Spleen (tissue), 7 donors: ENCODE results near the gene MRRF.

Experiments used
- POLR2A ChIP-seq, 3 donors: fragments of 450-650 bp; IDR thresholded peaks; one replicate each; pipeline ENCODE4 v1.5.1; 2017; ENCODE audit warnings: antibody characterized with exemption in 3 of 3, mild to moderate bottlenecking in 1 of 3
- POLR2AphosphoS5 ChIP-seq, 3 donors: sonication (generic); formaldehyde crosslinking; IDR thresholded peaks; one replicate each; pipeline ENCODE4 v1.5.1; 2017; ENCODE audit warnings: antibody characterized with exemption in 3 of 3
- TF ChIP-seq, protein P1 (sequence below), 11 experiments: fragments of 200-600 bp in 7 of 11; fragments of 450-650 bp in 4 of 11; sonication (generic) in 4 of 11; IDR thresholded peaks in 8 of 11; conservative IDR thresholded peaks in 3 of 11; 1 replicate in 7 of 11; 2 replicates in 4 of 11; pipeline versions ENCODE4 v1.4.0 to v1.8.0; 2016 to 2021; ENCODE audit warnings: antibody characterized with exemption in 11 of 11, inconsistent platforms in 4 of 11, mild to moderate bottlenecking in 1 of 11
- donor health status: DM: no; HTN: no; CAD: no; lungs with moderate emphysema.
- donor health status: DM: no; HTN: no; CAD: no.
- donor health status: DM: no; HTN: no; CAD: no.

DNA sequence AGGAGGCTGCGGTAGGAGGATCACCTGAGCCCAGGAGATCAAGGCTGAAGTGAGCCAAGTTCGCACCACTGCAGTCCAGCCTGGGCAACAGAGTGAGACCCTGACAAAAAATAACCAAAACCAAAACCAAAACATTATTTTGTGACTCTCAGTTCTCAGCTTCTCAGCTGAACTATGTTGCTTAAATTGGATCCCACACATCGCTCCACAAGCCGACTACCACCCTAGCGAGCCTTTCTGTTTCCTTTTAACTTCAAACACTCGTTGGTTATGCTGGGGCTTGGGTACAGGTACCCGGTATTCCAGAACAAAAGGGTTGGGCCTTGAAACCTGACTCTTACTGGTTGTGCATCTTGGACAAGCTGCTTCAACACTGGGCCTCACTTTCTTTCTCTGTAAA, 102.4 kb downstream of the MRRF start:
- TF ChIP-seq, protein P1, sequence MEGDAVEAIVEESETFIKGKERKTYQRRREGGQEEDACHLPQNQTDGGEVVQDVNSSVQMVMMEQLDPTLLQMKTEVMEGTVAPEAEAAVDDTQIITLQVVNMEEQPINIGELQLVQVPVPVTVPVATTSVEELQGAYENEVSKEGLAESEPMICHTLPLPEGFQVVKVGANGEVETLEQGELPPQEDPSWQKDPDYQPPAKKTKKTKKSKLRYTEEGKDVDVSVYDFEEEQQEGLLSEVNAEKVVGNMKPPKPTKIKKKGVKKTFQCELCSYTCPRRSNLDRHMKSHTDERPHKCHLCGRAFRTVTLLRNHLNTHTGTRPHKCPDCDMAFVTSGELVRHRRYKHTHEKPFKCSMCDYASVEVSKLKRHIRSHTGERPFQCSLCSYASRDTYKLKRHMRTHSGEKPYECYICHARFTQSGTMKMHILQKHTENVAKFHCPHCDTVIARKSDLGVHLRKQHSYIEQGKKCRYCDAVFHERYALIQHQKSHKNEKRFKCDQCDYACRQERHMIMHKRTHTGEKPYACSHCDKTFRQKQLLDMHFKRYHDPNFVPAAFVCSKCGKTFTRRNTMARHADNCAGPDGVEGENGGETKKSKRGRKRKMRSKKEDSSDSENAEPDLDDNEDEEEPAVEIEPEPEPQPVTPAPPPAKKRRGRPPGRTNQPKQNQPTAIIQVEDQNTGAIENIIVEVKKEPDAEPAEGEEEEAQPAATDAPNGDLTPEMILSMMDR (IDR thresholded peaks at IDR 0.05 in 8 of 11, conservative IDR thresholded peaks at IDR 0.05 in 3 of 11): no peak
- TF ChIP-seq POLR2A (IDR thresholded peaks at IDR 0.05): no peak
- no peak for TF ChIP-seq POLR2AphosphoS5 (IDR thresholded peaks at IDR 0.05)
